ENCODE results near the gene SET. TPM values are rescaled to one million over a fixed set of nuclear protein-coding genes. Genes with fewer than 3 reads are reported as not detected.

The SET gene
- total RNA-seq, 1 donor from 2014 or later: 663 TPM

DNA sequence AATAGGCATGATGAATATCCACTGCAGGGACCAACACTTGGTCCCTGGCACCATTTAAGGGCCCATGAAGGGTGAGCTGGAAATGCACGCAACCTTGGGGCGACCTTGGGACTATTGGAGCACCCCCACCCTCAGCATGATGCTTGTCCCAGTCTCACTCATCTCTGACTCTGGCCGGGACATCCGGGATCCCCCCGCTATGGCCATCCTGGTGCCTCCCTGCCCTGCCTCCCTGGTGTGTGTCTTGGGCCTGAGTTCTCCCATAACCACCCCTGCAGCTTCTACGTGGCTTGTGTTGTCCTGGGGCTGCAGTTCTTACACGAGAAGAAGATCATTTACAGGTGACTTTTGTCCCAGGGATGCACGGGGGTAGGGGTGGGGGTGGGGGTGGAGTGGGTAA is 29.0 kb downstream of the SET start:
- no peaks in the 10 kb centered on the region for H3K27me3 ChIP-seq (ENCODE audit: control insufficient read depth, insufficient read depth, low read length)
- DNase-seq (ENCODE audit: low read depth): no peak
- no peaks in the 10 kb centered on the region for H3K36me3 ChIP-seq (ENCODE audit: control insufficient read depth, insufficient read depth, low read length)
- no peak overlapping the region for H3K4me3 ChIP-seq (ENCODE audit: low read depth, low read length)
- TF ChIP-seq, protein P1, sequence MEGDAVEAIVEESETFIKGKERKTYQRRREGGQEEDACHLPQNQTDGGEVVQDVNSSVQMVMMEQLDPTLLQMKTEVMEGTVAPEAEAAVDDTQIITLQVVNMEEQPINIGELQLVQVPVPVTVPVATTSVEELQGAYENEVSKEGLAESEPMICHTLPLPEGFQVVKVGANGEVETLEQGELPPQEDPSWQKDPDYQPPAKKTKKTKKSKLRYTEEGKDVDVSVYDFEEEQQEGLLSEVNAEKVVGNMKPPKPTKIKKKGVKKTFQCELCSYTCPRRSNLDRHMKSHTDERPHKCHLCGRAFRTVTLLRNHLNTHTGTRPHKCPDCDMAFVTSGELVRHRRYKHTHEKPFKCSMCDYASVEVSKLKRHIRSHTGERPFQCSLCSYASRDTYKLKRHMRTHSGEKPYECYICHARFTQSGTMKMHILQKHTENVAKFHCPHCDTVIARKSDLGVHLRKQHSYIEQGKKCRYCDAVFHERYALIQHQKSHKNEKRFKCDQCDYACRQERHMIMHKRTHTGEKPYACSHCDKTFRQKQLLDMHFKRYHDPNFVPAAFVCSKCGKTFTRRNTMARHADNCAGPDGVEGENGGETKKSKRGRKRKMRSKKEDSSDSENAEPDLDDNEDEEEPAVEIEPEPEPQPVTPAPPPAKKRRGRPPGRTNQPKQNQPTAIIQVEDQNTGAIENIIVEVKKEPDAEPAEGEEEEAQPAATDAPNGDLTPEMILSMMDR (IDR thresholded peaks at IDR 0.05; ENCODE audit: insufficient read depth, low read length, poor library complexity, severe bottlenecking): no peak

DNA sequence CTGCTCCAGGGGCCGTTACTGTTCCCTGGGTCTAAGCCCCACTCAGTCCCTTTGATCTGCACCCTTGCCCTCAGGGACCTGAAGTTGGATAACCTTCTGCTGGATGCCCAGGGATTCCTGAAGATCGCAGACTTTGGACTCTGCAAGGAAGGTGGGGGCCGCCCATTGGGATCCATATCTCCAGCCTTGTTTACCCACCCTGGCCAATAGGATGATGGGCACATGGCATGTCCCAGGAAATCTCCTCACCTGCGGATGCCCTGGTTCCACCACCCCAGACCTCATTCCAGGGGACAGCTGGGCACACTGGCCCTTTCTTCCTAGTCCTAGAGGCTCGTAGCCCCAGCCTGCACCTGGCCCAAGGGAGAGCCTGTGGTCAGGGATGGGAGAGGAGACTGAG is 29.5 kb downstream of the SET start:
- TF ChIP-seq, protein P1 (IDR thresholded peaks at IDR 0.05; ENCODE audit: insufficient read depth, low read length, poor library complexity, severe bottlenecking): no peak
- Histone ChIP-seq H3K4me3 (ENCODE audit: low read depth, low read length) (no peak overlapping the region), H3K27me3 (ENCODE audit: control insufficient read depth, insufficient read depth, low read length) (no peaks in the 10 kb centered on the region), H3K36me3 (ENCODE audit: control insufficient read depth, insufficient read depth, low read length) (no peaks in the 10 kb centered on the region)
- DNase-seq (ENCODE audit: low read depth): no peak

DNA sequence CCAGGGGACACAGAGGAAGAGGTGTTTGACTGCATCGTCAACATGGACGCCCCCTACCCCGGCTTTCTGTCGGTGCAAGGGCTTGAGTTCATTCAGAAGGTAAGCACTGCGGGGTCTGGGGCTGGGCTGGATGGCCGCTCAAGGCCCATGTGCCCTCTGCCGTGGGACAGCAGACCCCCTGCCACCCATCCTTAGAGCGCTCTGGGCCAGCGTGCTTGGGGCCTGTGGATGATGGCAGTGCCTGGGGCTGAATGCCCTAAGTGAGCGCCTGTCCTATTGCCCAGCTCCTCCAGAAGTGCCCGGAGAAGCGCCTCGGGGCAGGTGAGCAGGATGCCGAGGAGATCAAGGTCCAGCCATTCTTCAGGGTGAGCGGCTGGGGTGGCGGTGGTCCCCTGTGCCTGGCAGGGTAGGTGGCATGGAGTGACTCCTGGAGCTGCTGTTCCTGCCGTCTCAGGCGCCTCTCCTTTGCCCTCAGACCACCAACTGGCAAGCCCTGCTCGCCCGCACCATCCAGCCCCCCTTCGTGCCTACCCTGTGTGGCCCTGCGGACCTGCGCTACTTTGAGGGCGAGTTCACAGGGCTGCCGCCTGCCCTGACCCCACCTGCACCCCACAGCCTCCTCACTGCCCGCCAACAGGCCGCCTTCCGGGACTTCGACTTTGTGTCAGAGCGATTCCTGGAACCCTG is 31.0 kb downstream of the SET start:
- no peak for DNase-seq (ENCODE audit: low read depth)
- no peaks in the 10 kb centered on the region for H3K36me3 ChIP-seq (ENCODE audit: control insufficient read depth, insufficient read depth, low read length)
- H3K27me3 ChIP-seq (ENCODE audit: control insufficient read depth, insufficient read depth, low read length): no peaks in the 10 kb centered on the region
- no peak overlapping the region for H3K4me3 ChIP-seq (ENCODE audit: low read depth, low read length)
- TF ChIP-seq, protein P1 (IDR thresholded peaks at IDR 0.05; ENCODE audit: insufficient read depth, low read length, poor library complexity, severe bottlenecking): no peak

DNA sequence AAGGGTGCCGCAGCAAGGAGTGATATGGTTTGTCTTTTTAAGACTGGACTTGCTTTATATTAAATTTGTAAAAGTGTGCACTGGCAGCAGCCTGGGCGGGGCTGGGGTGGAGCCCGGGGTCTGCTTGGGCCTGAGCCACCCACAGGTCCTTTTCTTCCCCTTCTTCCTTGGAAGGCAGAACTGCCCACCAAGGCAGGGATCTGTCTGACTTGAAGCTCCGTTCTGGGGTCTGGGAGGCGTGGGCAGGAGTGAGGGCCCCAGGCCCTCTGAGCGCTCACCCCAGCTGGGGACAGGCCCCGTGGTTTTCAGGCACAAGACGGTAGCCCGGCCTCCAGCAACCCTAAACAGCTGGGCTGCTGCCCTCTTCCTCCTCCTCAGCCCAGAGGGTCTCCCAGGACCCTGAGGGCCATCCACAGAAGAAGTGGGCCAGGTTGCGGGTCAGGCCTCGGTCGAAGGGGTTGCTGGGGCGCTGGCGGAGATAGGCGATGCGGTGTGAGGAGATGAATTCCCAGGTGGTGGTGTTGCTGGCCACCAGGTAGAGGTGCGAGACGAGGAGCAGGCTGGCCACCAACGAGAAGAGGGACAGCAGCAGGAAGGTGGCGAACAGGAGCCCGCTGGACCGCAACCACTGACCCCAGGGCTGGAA is 31.9 kb downstream of the SET start:
- H3K4me3 ChIP-seq (ENCODE audit: low read depth, low read length): no peak overlapping the region
- DNase-seq (ENCODE audit: low read depth): no peak
- H3K27me3 ChIP-seq (ENCODE audit: control insufficient read depth, insufficient read depth, low read length): no peaks in the 10 kb centered on the region
- TF ChIP-seq, protein P1 (IDR thresholded peaks at IDR 0.05; ENCODE audit: insufficient read depth, low read length, poor library complexity, severe bottlenecking): no peak
- no peaks in the 10 kb centered on the region for H3K36me3 ChIP-seq (ENCODE audit: control insufficient read depth, insufficient read depth, low read length)

DNA sequence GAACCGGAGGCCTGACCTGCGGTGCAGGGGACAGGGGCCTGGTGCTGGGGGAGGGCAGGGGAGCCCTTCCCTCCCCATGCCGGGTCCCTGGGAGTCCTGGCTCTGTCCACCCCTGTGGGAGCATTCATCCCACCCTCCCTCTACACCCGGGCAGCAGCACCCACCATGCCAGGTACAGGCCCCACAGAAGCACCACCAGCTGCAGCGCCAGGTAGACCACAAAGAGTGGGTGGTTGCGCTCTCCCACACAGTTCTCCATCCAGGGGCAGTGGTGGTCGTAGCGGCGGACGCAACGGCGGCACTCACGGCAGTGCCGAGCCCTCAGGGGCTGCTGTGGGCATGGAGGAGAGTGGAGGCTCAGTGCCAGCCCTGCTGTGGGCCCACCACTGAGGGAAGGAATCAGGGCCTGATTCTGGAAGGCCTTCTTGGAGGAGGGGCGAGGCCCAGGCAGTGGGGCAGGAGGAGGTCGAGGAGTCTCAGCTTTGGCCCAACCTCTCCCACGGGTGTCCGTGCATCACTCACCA is 32.5 kb downstream of the SET start:
- no peaks in the 10 kb centered on the region for H3K36me3 ChIP-seq (ENCODE audit: control insufficient read depth, insufficient read depth, low read length)
- no peak overlapping the region for H3K4me3 ChIP-seq (ENCODE audit: low read depth, low read length)
- no peak for DNase-seq (ENCODE audit: low read depth)
- TF ChIP-seq, protein P1 (IDR thresholded peaks at IDR 0.05; ENCODE audit: insufficient read depth, low read length, poor library complexity, severe bottlenecking): no peak
- no peaks in the 10 kb centered on the region for H3K27me3 ChIP-seq (ENCODE audit: control insufficient read depth, insufficient read depth, low read length)
